Thyroid gland (tissue), 4 donors: Measurements from ENCODE around the gene C1QC.

Source experiments
- POLR2A ChIP-seq, 2 donors: fragments of 450-650 bp; IDR thresholded peaks; one replicate each; pipeline ENCODE4 v1.6.1; 2017; ENCODE audit warnings: antibody characterized with exemption in 2 of 2, mild to moderate bottlenecking in 2 of 2, moderate library complexity in 1 of 2
- TF ChIP-seq, protein P1 (sequence below), 6 experiments: fragments of 200-600 bp in 3 of 6; fragments of 450-650 bp in 3 of 6; sonication (generic) in 3 of 6; IDR thresholded peaks; one replicate each; pipeline ENCODE4 v1.5.1; 2016 to 2019; ENCODE audit warnings: antibody characterized with exemption in 6 of 6, mild to moderate bottlenecking in 2 of 6, inconsistent platforms in 1 of 6, moderate library complexity in 1 of 6

- no peak for TF ChIP-seq POLR2A (IDR thresholded peaks at IDR 0.05)
- TF ChIP-seq, protein P1, sequence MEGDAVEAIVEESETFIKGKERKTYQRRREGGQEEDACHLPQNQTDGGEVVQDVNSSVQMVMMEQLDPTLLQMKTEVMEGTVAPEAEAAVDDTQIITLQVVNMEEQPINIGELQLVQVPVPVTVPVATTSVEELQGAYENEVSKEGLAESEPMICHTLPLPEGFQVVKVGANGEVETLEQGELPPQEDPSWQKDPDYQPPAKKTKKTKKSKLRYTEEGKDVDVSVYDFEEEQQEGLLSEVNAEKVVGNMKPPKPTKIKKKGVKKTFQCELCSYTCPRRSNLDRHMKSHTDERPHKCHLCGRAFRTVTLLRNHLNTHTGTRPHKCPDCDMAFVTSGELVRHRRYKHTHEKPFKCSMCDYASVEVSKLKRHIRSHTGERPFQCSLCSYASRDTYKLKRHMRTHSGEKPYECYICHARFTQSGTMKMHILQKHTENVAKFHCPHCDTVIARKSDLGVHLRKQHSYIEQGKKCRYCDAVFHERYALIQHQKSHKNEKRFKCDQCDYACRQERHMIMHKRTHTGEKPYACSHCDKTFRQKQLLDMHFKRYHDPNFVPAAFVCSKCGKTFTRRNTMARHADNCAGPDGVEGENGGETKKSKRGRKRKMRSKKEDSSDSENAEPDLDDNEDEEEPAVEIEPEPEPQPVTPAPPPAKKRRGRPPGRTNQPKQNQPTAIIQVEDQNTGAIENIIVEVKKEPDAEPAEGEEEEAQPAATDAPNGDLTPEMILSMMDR (IDR thresholded peaks at IDR 0.05), result no peak
Observed at GRCh38 chr1:22639286-22639685, 4.1 kb upstream of the C1QC start.
